ENCODE measurements around the gene RIMBP2.

Gene RIMBP2

DNA sequence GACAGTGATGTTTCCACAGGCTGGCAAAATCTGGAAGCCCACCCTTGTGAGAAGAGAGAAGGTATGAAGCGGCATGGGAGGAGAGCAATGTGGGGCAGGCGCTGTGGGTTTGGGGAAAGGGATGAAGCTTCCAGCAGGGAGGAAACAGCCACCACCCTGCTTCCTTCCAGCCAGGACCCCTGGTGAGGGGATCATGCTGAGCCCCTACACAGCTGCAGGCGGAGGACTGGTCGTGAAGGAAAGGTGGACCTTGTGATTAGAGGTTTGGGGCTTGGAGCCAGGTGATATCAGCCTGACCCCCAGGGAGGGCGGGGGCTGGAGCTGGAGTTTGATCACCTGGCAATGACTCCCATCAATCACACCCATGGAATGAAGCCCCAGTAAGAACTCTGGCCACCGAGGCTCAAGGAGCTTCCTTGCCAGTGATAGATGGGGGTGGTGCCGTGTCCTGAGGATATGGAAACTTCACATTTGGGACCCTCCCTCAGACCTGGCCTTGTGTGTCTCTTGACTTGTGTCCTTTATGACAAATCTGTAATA, 48.6 kb downstream of the RIMBP2 start:
- DNase-seq (ENCODE audit: low read depth): no peak
- no peak overlapping the region for H3K4me3 ChIP-seq (ENCODE audit: low read depth, low read length)
- TF ChIP-seq, protein P1, sequence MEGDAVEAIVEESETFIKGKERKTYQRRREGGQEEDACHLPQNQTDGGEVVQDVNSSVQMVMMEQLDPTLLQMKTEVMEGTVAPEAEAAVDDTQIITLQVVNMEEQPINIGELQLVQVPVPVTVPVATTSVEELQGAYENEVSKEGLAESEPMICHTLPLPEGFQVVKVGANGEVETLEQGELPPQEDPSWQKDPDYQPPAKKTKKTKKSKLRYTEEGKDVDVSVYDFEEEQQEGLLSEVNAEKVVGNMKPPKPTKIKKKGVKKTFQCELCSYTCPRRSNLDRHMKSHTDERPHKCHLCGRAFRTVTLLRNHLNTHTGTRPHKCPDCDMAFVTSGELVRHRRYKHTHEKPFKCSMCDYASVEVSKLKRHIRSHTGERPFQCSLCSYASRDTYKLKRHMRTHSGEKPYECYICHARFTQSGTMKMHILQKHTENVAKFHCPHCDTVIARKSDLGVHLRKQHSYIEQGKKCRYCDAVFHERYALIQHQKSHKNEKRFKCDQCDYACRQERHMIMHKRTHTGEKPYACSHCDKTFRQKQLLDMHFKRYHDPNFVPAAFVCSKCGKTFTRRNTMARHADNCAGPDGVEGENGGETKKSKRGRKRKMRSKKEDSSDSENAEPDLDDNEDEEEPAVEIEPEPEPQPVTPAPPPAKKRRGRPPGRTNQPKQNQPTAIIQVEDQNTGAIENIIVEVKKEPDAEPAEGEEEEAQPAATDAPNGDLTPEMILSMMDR (IDR thresholded peaks at IDR 0.05; ENCODE audit: insufficient read depth, low read depth, low read length, missing control alignments): no peak

DNA sequence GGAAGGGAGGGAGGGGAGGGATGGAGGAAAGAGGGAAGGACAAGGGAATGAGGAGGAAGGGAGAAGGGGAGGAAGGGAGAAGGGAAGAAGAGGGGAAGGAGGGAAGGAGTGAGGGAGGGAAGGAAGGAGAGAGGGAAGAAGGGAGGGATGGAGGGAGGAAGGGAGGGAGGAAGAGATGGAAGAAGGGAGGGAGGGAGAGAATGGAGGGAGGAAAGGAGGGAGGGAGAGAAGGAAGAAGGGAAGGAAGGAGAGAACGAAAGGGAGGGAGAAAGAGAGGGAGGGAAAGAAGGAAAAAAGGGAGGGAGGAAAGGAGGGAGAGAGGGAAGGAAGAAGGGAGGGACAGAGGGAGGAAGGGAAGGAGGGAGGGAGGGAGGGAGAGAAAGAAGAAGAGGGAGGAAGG, 49.5 kb downstream of the RIMBP2 start:
- no peak for DNase-seq (ENCODE audit: low read depth)
- TF ChIP-seq, protein P1 (IDR thresholded peaks at IDR 0.05; ENCODE audit: insufficient read depth, low read depth, low read length, missing control alignments): no peak
- H3K4me3 ChIP-seq (ENCODE audit: low read depth, low read length): no peak overlapping the region

GRCh38 chr12:130665753-130666152, 50.3 kb downstream of the RIMBP2 start:
- no peak overlapping the region for H3K4me3 ChIP-seq (ENCODE audit: low read depth, low read length)
- no peak for DNase-seq (ENCODE audit: low read depth)
- TF ChIP-seq, protein P1 (IDR thresholded peaks at IDR 0.05; ENCODE audit: insufficient read depth, low read depth, low read length, missing control alignments): no peak

DNA sequence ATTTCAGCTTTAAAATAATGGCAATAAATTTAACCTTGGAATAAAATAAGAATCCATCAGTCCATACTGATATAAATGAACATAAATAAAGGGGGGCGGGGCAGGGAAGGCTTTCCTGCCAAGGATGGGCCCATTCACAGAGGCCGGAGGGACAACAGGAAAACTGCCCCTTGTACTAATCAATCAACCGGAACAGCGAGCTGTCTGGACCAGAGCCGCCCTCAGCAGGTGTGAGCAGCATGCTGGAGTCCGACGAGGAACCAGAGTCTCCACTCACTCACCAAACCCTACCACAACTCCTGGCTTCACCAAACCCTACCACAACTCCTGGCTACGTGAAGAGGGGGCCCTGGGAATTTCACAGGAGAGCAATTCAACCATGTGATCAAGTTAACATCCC, 51.3 kb downstream of the RIMBP2 start:
- TF ChIP-seq, protein P1 (IDR thresholded peaks at IDR 0.05; ENCODE audit: insufficient read depth, low read depth, low read length, missing control alignments): no peak
- H3K4me3 ChIP-seq (ENCODE audit: low read depth, low read length): no peak overlapping the region
- DNase-seq (ENCODE audit: low read depth): no peak

DNA sequence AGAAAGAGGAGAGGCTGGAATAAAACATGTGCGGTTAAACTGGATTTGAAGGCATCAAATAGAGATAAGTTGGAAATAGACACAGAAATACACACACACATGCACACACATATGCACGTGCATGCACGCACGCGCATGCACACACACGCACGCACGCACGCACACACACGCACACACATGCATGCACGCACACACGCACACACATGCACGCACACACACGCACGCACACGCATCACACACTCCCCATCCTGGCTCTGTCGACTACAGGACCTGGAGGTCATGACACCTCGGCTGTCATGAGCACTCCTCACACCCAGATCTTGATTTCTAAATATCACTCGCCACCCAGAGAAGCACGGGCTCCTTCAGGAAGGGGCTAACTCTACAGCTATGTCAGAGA, 51.8 kb downstream of the RIMBP2 start:
- no peak for DNase-seq (ENCODE audit: low read depth)
- TF ChIP-seq, protein P1 (IDR thresholded peaks at IDR 0.05; ENCODE audit: insufficient read depth, low read depth, low read length, missing control alignments): no peak

GRCh38 chr12:130663514-130663913, 52.6 kb downstream of the RIMBP2 start:
- peak; percentile 16 for DNase-seq (ENCODE audit: low read depth)
- H3K4me3 ChIP-seq (ENCODE audit: low read depth, low read length): no peak overlapping the region

More for the DNA sequence above, 51.8 kb downstream of the RIMBP2 start:
- H3K4me3 ChIP-seq (ENCODE audit: low read depth, low read length): no peak overlapping the region

More at GRCh38 chr12:130663514-130663913, 52.6 kb downstream of the RIMBP2 start:
- TF ChIP-seq, protein P1 (IDR thresholded peaks at IDR 0.05; ENCODE audit: insufficient read depth, low read depth, low read length, missing control alignments): no peak

All from GM12865 (cell line).